ENCODE results near the gene TAS1R1. TPM values are rescaled to one million over a fixed set of nuclear protein-coding genes. Genes with fewer than 3 reads are reported as not detected.
A peak's percentile ranks its signal among the peaks of the same experiment; 100 is the strongest.

The TAS1R1 gene
- polyA plus RNA-seq (2013, experiment 1 of 2; ENCODE audit: insufficient read length): 0.04 TPM
- 0.18 TPM for polyA plus RNA-seq (2013, experiment 2 of 2; ENCODE audit: insufficient read length)

GRCh38 chr1:6554907-6555778, at the start of gene TAS1R1:
TSS of gene TAS1R1 (plus strand) at chr1:6555307. CDS start at chr1:6555374, 67 bp downstream.
- peak; percentile 7 for DNase-seq

GRCh38 chr1:6505367-6506209, 49.5 kb upstream of the TAS1R1 start:
- DNase-seq: no peak

- DNase-seq: no peak
Measured at GRCh38 chr1:6506210-6507036, 48.7 kb upstream of the TAS1R1 start.

GRCh38 chr1:6507037-6507428, 48.1 kb upstream of the TAS1R1 start:
- no peak for DNase-seq

GRCh38 chr1:6507461-6507911, 47.6 kb upstream of the TAS1R1 start:
- DNase-seq: no peak

- no peak for DNase-seq
Measured at GRCh38 chr1:6508154-6508815, 46.8 kb upstream of the TAS1R1 start.

- DNase-seq: no peak
Measured at GRCh38 chr1:6508816-6509189, 46.3 kb upstream of the TAS1R1 start.

- DNase-seq: no peak
Measured at GRCh38 chr1:6509220-6509918, 45.7 kb upstream of the TAS1R1 start.

- no peak for DNase-seq
Measured at GRCh38 chr1:6509919-6510291, 45.2 kb upstream of the TAS1R1 start.

GRCh38 chr1:6510493-6510892, 44.6 kb upstream of the TAS1R1 start:
- no peak for DNase-seq

- no peak for DNase-seq
Measured at GRCh38 chr1:6511056-6511455, 44.1 kb upstream of the TAS1R1 start.

- no peak for DNase-seq
Measured at GRCh38 chr1:6511561-6512244, 43.4 kb upstream of the TAS1R1 start.

GRCh38 chr1:6512245-6512907, 42.7 kb upstream of the TAS1R1 start:
- DNase-seq: no peak

- no peak for DNase-seq
Measured at GRCh38 chr1:6512908-6513280, 42.2 kb upstream of the TAS1R1 start.

- DNase-seq: no peak
Measured at GRCh38 chr1:6513320-6513801, 41.7 kb upstream of the TAS1R1 start.

GRCh38 chr1:6515771-6516170, 39.3 kb upstream of the TAS1R1 start:
- peak; percentile 22 for DNase-seq

GRCh38 chr1:6517435-6517851, 37.7 kb upstream of the TAS1R1 start:
- peak; percentile 51 for DNase-seq

- no peak for DNase-seq
Measured at GRCh38 chr1:6519491-6519934, 35.6 kb upstream of the TAS1R1 start.

- DNase-seq: peak; percentile 76
Measured at GRCh38 chr1:6519935-6520671, 35.0 kb upstream of the TAS1R1 start.
